ENCODE data around the gene AOC3. TPM values are rescaled to one million over a fixed set of nuclear protein-coding genes. Genes with fewer than 3 reads are reported as not detected.

AOC3 gene
- total and polyA plus RNA-seq, 2 of the 13 experiments (the other 11 are each of a cell fraction or from before 2014, with no cell fraction given), result 8.7 to 51.7 TPM

DNA sequence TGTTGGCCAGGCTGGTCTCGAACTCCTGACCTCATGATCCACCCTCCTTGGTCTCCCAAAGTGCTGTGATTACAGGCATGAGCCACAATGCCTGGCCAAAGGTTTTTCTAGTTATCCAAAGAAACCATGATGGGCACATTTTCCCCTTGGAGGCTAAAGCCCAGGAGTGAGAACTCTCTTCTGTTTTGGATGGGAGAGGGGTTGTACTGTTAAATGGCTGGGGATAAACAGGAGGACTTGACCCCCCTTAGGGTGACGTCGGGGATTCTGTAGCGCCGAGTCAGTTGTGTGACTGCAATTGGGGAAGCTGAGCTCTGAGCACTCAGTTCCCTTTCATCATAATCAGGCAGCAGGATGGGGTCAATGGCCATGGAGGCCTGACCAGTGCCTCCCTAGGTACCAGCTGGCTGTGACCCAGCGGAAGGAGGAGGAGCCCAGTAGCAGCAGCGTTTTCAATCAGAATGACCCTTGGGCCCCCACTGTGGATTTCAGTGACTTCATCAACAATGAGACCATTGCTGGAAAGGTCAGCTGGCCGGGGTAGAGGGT lies 4.1 kb downstream of the AOC3 start (continued):
- TF ChIP-seq, protein P1, sequence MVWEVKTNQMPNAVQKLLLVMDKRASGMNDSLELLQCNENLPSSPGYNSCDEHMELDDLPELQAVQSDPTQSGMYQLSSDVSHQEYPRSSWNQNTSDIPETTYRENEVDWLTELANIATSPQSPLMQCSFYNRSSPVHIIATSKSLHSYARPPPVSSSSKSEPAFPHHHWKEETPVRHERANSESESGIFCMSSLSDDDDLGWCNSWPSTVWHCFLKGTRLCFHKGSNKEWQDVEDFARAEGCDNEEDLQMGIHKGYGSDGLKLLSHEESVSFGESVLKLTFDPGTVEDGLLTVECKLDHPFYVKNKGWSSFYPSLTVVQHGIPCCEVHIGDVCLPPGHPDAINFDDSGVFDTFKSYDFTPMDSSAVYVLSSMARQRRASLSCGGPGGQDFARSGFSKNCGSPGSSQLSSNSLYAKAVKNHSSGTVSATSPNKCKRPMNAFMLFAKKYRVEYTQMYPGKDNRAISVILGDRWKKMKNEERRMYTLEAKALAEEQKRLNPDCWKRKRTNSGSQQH (CRISPR knock-in tag; IDR thresholded peaks at IDR 0.05; ENCODE audit: low read depth), result no peak
- TF ChIP-seq ZNF780A (CRISPR knock-in tag; IDR thresholded peaks at IDR 0.05) (no peak), ZNF772 (CRISPR knock-in tag; IDR thresholded peaks at IDR 0.05) (peak; percentile 56; the same call in 1 of the 2 replicates), ZC3H13 (CRISPR knock-in tag; IDR thresholded peaks at IDR 0.05) (no peak), KAT8 (CRISPR knock-in tag; IDR thresholded peaks at IDR 0.05) (peak; percentile 74), TBL1XR1 (IDR thresholded peaks at IDR 0.05; ENCODE audit: borderline replicate concordance, low read length, partially characterized antibody) (no peak), ZMAT3 (CRISPR knock-in tag; conservative IDR thresholded peaks at IDR 0.05) (0 out of 2 replicates have a peak, but pooled peaks have one; percentile 24), NR2C2 (CRISPR knock-in tag; IDR thresholded peaks at IDR 0.05; ENCODE audit: borderline replicate concordance) (peak; percentile 84), ZNF782 (CRISPR knock-in tag; IDR thresholded peaks at IDR 0.05; ENCODE audit: borderline replicate concordance) (0 out of 2 replicates have a peak, but pooled peaks have one; percentile 67), ISL2 (CRISPR knock-in tag; IDR thresholded peaks at IDR 0.05) (0 out of 2 replicates have a peak, but pooled peaks have one; percentile 50), TSC22D2 (CRISPR knock-in tag; IDR thresholded peaks at IDR 0.05; ENCODE audit: borderline replicate concordance) (peak; percentile 43; the same call in 1 of the 2 replicates), ESRRA (CRISPR knock-in tag; IDR thresholded peaks at IDR 0.05; ENCODE audit: low read depth) (peak; percentile 86), ZFY (CRISPR knock-in tag; IDR thresholded peaks at IDR 0.05) (no peak), SALL2 (CRISPR knock-in tag; IDR thresholded peaks at IDR 0.05) (no peak), ATF7-NPFF (CRISPR knock-in tag; IDR thresholded peaks at IDR 0.05; ENCODE audit: low read depth) (0 out of 2 replicates have a peak, but pooled peaks have one; percentile 52), RBM39 (IDR thresholded peaks at IDR 0.05; ENCODE audit: low read depth, low read length, poor library complexity, severe bottlenecking) (no peak), RCOR2 (CRISPR knock-in tag; IDR thresholded peaks at IDR 0.05) (peak; percentile 66), SP5 (CRISPR knock-in tag; IDR thresholded peaks at IDR 0.05; ENCODE audit: borderline replicate concordance, low read depth) (peak; percentile 93)
- TF ChIP-seq, protein P2, sequence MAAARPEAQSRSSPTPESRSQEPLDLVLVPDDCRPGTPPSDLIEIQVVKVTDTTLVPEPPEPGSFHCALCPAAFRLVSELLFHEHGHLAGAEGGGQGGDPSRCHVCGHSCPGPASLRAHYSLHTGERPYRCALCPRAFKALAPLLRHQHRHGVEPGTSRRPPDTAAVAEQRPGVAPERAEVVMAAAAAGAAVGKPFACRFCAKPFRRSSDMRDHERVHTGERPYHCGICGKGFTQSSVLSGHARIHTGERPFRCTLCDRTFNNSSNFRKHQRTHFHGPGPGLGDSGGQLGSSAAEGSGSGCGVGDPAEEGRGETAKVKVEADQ (CRISPR knock-in tag; IDR thresholded peaks at IDR 0.05; ENCODE audit: borderline replicate concordance), result no peak
- TF ChIP-seq, protein P3, sequence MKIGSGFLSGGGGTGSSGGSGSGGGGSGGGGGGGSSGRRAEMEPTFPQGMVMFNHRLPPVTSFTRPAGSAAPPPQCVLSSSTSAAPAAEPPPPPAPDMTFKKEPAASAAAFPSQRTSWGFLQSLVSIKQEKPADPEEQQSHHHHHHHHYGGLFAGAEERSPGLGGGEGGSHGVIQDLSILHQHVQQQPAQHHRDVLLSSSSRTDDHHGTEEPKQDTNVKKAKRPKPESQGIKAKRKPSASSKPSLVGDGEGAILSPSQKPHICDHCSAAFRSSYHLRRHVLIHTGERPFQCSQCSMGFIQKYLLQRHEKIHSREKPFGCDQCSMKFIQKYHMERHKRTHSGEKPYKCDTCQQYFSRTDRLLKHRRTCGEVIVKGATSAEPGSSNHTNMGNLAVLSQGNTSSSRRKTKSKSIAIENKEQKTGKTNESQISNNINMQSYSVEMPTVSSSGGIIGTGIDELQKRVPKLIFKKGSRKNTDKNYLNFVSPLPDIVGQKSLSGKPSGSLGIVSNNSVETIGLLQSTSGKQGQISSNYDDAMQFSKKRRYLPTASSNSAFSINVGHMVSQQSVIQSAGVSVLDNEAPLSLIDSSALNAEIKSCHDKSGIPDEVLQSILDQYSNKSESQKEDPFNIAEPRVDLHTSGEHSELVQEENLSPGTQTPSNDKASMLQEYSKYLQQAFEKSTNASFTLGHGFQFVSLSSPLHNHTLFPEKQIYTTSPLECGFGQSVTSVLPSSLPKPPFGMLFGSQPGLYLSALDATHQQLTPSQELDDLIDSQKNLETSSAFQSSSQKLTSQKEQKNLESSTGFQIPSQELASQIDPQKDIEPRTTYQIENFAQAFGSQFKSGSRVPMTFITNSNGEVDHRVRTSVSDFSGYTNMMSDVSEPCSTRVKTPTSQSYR (CRISPR knock-in tag; IDR thresholded peaks at IDR 0.05; ENCODE audit: borderline replicate concordance), result no peak
- TF ChIP-seq, protein P4, sequence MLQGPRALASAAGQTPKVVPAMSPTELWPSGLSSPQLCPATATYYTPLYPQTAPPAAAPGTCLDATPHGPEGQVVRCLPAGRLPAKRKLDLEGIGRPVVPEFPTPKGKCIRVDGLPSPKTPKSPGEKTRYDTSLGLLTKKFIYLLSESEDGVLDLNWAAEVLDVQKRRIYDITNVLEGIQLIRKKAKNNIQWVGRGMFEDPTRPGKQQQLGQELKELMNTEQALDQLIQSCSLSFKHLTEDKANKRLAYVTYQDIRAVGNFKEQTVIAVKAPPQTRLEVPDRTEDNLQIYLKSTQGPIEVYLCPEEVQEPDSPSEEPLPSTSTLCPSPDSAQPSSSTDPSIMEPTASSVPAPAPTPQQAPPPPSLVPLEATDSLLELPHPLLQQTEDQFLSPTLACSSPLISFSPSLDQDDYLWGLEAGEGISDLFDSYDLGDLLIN (CRISPR knock-in tag; IDR thresholded peaks at IDR 0.05; ENCODE audit: borderline replicate concordance), result no peak
- TF ChIP-seq, protein P5, sequence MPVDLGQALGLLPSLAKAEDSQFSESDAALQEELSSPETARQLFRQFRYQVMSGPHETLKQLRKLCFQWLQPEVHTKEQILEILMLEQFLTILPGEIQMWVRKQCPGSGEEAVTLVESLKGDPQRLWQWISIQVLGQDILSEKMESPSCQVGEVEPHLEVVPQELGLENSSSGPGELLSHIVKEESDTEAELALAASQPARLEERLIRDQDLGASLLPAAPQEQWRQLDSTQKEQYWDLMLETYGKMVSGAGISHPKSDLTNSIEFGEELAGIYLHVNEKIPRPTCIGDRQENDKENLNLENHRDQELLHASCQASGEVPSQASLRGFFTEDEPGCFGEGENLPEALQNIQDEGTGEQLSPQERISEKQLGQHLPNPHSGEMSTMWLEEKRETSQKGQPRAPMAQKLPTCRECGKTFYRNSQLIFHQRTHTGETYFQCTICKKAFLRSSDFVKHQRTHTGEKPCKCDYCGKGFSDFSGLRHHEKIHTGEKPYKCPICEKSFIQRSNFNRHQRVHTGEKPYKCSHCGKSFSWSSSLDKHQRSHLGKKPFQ (CRISPR knock-in tag; IDR thresholded peaks at IDR 0.05; ENCODE audit: insufficient replicate concordance), result no peak

All from HepG2 (cell line).